Suprapubic skin (tissue), 3 donors: ENCODE results near the gene PI4K2A.

ENCODE experiments used
- CTCF ChIP-seq, 2 donors: fragments of 200-600 bp in 1 of 2; fragments of 450-650 bp in 1 of 2; sonication (generic) in 1 of 2; IDR thresholded peaks; one replicate each; pipeline ENCODE4 v1.5.1; 2016 to 2019; ENCODE audit warnings: antibody characterized with exemption in 2 of 2, mild to moderate bottlenecking in 1 of 2, moderate library complexity in 1 of 2
- EP300 ChIP-seq: sonication (generic); formaldehyde crosslinking; IDR thresholded peaks from one replicate; pipeline ENCODE4 v1.6.1; 2017; ENCODE audit warnings: antibody characterized with exemption

GRCh38 chr10:97684866-97685394, 44.5 kb downstream of the PI4K2A start:
- TF ChIP-seq CTCF (IDR thresholded peaks at IDR 0.05) (no peak), EP300 (no peak)
